Body of pancreas (tissue), 4 donors: ENCODE data around the gene DBN1.

ENCODE experiments used
- CTCF ChIP-seq, 7 experiments: fragments of 450-650 bp in 4 of 7; fragments of 200-600 bp in 3 of 7; sonication (generic) in 3 of 7; IDR thresholded peaks; one replicate each; pipeline ENCODE4 v1.5.1; 2016 to 2019; ENCODE audit warnings: antibody characterized with exemption in 7 of 7
- POLR2A ChIP-seq, 3 donors: fragments of 450-650 bp; IDR thresholded peaks; one replicate each; pipeline ENCODE4 v1.6.1; 2016; ENCODE audit warnings: antibody characterized with exemption in 3 of 3, mild to moderate bottlenecking in 2 of 3

GRCh38 chr5:177515580-177515979, 42.1 kb upstream of the DBN1 start:
- TF ChIP-seq CTCF (IDR thresholded peaks at IDR 0.05) (no peak), POLR2A (IDR thresholded peaks at IDR 0.05) (no peak)
